SU-DHL-6 (cell line): Measurements from ENCODE around the gene TSGA10.

Source experiments
- EZH2phosphoT487 ChIP-seq: fragments of 200-600 bp; sonication (generic), shearing (Covaris generic); conservative IDR thresholded peaks from 2 replicates; pipeline ENCODE4 v1.6.1; 2018; ENCODE audit warnings: mild to moderate bottlenecking, antibody characterized with exemption, low read length, moderate library complexity, mixed read lengths
- TF ChIP-seq, protein P1 (sequence below): fragments of 200-600 bp; sonication (generic); IDR thresholded peaks from one replicate; pipeline ENCODE4 v1.5.1; 2017; ENCODE audit warnings: antibody characterized with exemption, mild to moderate bottlenecking, low read length, moderate library complexity; ENCODE audit not compliant: insufficient read depth, poor library complexity, severe bottlenecking

DNA sequence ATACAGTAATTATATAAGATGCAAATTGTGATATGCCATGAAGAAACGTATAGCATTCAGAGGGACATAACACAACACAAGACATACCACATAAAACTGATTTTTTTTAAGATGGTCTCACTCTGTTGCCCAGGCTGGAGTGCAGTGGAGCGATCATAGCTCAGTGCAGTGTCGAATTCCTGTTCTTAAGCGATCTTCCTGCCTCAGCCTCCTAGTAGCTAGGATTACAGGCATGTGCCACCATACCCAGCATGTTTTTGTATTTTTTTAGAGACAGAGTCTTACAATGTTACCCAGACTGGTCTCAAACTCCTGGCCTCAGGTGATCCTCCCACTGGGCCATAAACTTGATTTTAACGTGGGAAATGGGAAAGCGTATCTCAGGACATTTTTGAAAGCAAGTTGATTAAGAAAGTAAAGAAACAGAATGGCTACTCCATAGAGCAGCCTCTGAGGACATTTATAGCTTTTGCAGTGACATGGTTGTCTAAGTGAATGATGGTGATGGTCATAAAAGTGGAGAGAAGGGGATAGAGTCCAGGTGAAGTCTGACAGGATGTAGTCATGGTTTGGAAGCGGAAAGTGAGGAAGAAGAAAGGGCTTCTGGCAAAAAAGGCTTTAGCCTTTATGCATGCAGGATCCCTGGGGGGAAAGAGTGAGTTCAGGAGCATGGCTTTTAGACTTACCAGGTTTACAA is 2.4 kb downstream of the TSGA10 start:
- TF ChIP-seq, protein P1, sequence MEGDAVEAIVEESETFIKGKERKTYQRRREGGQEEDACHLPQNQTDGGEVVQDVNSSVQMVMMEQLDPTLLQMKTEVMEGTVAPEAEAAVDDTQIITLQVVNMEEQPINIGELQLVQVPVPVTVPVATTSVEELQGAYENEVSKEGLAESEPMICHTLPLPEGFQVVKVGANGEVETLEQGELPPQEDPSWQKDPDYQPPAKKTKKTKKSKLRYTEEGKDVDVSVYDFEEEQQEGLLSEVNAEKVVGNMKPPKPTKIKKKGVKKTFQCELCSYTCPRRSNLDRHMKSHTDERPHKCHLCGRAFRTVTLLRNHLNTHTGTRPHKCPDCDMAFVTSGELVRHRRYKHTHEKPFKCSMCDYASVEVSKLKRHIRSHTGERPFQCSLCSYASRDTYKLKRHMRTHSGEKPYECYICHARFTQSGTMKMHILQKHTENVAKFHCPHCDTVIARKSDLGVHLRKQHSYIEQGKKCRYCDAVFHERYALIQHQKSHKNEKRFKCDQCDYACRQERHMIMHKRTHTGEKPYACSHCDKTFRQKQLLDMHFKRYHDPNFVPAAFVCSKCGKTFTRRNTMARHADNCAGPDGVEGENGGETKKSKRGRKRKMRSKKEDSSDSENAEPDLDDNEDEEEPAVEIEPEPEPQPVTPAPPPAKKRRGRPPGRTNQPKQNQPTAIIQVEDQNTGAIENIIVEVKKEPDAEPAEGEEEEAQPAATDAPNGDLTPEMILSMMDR, result no peak
- no peak for TF ChIP-seq EZH2phosphoT487
